Right lobe of liver (tissue), 4 donors: ENCODE results near the gene B4GALT4.

Experiments
- CTCF ChIP-seq, 4 donors: fragments of 200-600 bp in 3 of 4; fragments of 450-650 bp in 1 of 4; IDR thresholded peaks; one replicate each; pipeline versions ENCODE4 v1.5.1 to v1.8.0; 2016 to 2022; ENCODE audit warnings: antibody characterized with exemption in 4 of 4, mild to moderate bottlenecking in 2 of 4
- POLR2A ChIP-seq: fragments of 450-650 bp; IDR thresholded peaks from one replicate; pipeline ENCODE4 v1.6.1; 2017; ENCODE audit warnings: antibody characterized with exemption, mild to moderate bottlenecking
- donor health status: DM: no; HTN: no; CAD: no.
- donor health status: DM: no; HTN: no; CAD: no.
- donor health status: DM: no; HTN: yes; CAD: no.

- TF ChIP-seq CTCF (IDR thresholded peaks at IDR 0.05), result no peak
- no peak for TF ChIP-seq POLR2A
Observed at GRCh38 chr3:119279101-119279554, 38.5 kb upstream of the B4GALT4 start.
